GM12864 (cell line): ENCODE results near the gene HNRNPCL2.
"Not testable (repeated sequence)": the region's sequence is repeated elsewhere in the genome, so short reads cannot be mapped to it uniquely, and the experiment has no call there.

ENCODE experiments used
- DNase-seq: peaks from one replicate; pipeline ENCODE4 v3.0.0-alpha.2; 2011; ENCODE audit warnings: low read depth
- H3K4me3 ChIP-seq: 2 replicates; pipeline ENCODE4 v1.5.1; 2011; ENCODE audit warnings: mild to moderate bottlenecking, low read depth, low read length, control low read depth

The HNRNPCL2 gene

GRCh38 chr1:13116754-13117153 is at the start of gene HNRNPCL2:
Gene HNRNPCL2 (minus strand): TSS chr1:13116854. CDS start chr1:13116400, 454 bp downstream.
- not testable (repeated sequence) for H3K4me3 ChIP-seq, DNase-seq

GRCh38 chr1:13165531-13165930 is 48.9 kb upstream of the HNRNPCL2 start, which contains the start of gene HNRNPCL4:
Gene HNRNPCL4 (minus strand): TSS chr1:13165631. CDS start chr1:13165467, 164 bp downstream.
- DNase-seq, H3K4me3 ChIP-seq: not testable (repeated sequence)

GRCh38 chr1:13155909-13156308 is 39.3 kb upstream of the HNRNPCL2 start, which contains the start of gene PRAMEF26:
Gene PRAMEF26 (minus strand): TSS chr1:13156009. CDS start chr1:13153095, 2,914 bp downstream.
- H3K4me3 ChIP-seq, DNase-seq: not testable (repeated sequence)

GRCh38 chr1:13070474-13070873 is 46.2 kb downstream of the HNRNPCL2 start, which contains the start of gene PRAMEF25:
Gene PRAMEF25 (plus strand): TSS chr1:13070774. CDS start chr1:13073694, 2,920 bp downstream.
- H3K4me3 ChIP-seq, DNase-seq: not testable (repeated sequence)
